Measurements from ENCODE around the gene ALDOA. TPM values are rescaled to one million over a fixed set of nuclear protein-coding genes. Genes with fewer than 3 reads are reported as not detected.
A peak's percentile ranks its signal among the peaks of the same experiment; 100 is the strongest.

Gene ALDOA
- total and polyA plus RNA-seq, 9 of the 15 experiments (the other 6 are each of a cell fraction or from before 2014, with no cell fraction given): 311 to 2,224 (median 1,293) TPM

GRCh38 chr16:30028438-30029076 lies 37.0 kb upstream of the ALDOA start (continued):
- TF ChIP-seq JUN (IDR thresholded peaks at IDR 0.05; ENCODE audit: borderline replicate concordance, low read depth, low read length) (no peak), JUN (CRISPR knock-in tag; IDR thresholded peaks at IDR 0.05; ENCODE audit: borderline replicate concordance) (no peak), RNF2 (IDR thresholded peaks at IDR 0.05) (no peak), COPS2 (conservative IDR thresholded peaks at IDR 0.05) (no peak), ZNF586 (CRISPR knock-in tag; conservative IDR thresholded peaks at IDR 0.05) (no peak), CREB5 (CRISPR knock-in tag; IDR thresholded peaks at IDR 0.05) (no peak), MTA3 (IDR thresholded peaks at IDR 0.05; ENCODE audit: borderline replicate concordance) (no peak), EHMT2 (IDR thresholded peaks at IDR 0.05) (peak; percentile 96), MAFG (tag; conservative IDR thresholded peaks at IDR 0.05) (no peak), E2F6 (IDR thresholded peaks at IDR 0.05; ENCODE audit: borderline replicate concordance in 1 of 2, extremely low read depth in 1 of 2, insufficient read depth in 1 of 2, insufficient read length in 1 of 2, low read depth in 1 of 2, low read length in 1 of 2, poor library complexity in 1 of 2, severe bottlenecking in 1 of 2) (no peak), HNRNPUL1 (IDR thresholded peaks at IDR 0.05; ENCODE audit: low read length) (no peak)
- TF ChIP-seq, protein P1, sequence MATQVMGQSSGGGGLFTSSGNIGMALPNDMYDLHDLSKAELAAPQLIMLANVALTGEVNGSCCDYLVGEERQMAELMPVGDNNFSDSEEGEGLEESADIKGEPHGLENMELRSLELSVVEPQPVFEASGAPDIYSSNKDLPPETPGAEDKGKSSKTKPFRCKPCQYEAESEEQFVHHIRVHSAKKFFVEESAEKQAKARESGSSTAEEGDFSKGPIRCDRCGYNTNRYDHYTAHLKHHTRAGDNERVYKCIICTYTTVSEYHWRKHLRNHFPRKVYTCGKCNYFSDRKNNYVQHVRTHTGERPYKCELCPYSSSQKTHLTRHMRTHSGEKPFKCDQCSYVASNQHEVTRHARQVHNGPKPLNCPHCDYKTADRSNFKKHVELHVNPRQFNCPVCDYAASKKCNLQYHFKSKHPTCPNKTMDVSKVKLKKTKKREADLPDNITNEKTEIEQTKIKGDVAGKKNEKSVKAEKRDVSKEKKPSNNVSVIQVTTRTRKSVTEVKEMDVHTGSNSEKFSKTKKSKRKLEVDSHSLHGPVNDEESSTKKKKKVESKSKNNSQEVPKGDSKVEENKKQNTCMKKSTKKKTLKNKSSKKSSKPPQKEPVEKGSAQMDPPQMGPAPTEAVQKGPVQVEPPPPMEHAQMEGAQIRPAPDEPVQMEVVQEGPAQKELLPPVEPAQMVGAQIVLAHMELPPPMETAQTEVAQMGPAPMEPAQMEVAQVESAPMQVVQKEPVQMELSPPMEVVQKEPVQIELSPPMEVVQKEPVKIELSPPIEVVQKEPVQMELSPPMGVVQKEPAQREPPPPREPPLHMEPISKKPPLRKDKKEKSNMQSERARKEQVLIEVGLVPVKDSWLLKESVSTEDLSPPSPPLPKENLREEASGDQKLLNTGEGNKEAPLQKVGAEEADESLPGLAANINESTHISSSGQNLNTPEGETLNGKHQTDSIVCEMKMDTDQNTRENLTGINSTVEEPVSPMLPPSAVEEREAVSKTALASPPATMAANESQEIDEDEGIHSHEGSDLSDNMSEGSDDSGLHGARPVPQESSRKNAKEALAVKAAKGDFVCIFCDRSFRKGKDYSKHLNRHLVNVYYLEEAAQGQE (IDR thresholded peaks at IDR 0.05; ENCODE audit: borderline replicate concordance): peak; percentile 99
- TF ChIP-seq, protein P1 (CRISPR knock-in tag; IDR thresholded peaks at IDR 0.05; ENCODE audit: low read depth): peak; percentile 97
- TF ChIP-seq, protein P2, sequence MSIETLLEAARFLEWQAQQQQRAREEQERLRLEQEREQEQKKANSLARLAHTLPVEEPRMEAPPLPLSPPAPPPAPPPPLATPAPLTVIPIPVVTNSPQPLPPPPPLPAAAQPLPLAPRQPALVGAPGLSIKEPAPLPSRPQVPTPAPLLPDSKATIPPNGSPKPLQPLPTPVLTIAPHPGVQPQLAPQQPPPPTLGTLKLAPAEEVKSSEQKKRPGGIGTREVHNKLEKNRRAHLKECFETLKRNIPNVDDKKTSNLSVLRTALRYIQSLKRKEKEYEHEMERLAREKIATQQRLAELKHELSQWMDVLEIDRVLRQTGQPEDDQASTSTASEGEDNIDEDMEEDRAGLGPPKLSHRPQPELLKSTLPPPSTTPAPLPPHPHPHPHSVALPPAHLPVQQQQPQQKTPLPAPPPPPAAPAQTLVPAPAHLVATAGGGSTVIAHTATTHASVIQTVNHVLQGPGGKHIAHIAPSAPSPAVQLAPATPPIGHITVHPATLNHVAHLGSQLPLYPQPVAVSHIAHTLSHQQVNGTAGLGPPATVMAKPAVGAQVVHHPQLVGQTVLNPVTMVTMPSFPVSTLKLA (conservative IDR thresholded peaks at IDR 0.05): no peak
- TF ChIP-seq, protein P3, sequence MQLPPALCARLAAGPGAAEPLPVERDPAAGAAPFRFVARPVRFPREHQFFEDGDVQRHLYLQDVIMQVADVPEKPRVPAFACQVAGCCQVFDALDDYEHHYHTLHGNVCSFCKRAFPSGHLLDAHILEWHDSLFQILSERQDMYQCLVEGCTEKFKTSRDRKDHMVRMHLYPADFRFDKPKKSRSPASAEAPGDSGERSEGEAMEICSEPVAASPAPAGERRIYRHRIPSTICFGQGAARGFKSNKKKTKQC (CRISPR knock-in tag; IDR thresholded peaks at IDR 0.05): peak; percentile 75; the same call in 1 of the 2 replicates

Measured in K562 (cell line).